GM12865 (cell line): ENCODE data around the gene RTEL1.
"Not testable (repeated sequence)": the region's sequence is repeated elsewhere in the genome, so short reads cannot be mapped to it uniquely, and the experiment has no call there.

Source experiments
- DNase-seq: peaks from one replicate; pipeline ENCODE4 v3.0.0; 2010; ENCODE audit warnings: low read depth
- H3K4me3 ChIP-seq: 2 replicates; pipeline ENCODE4 v1.5.1; 2011; ENCODE audit warnings: mild to moderate bottlenecking, low read depth, low read length, control low read depth
- CTCF ChIP-seq: IDR thresholded peaks from 2 replicates; pipeline ENCODE4 v1.5.1; 2011; ENCODE audit warnings: low read length, control low read depth, low read depth, inconsistent platforms; ENCODE audit not compliant: insufficient read depth; ENCODE audit errors: missing control alignments

The RTEL1 gene

GRCh38 chr20:63708301-63709148 lies 50.4 kb downstream of the RTEL1 start:
- peak; percentile 43 for DNase-seq
- TF ChIP-seq CTCF, result no peak
- H3K4me3 ChIP-seq, result peak overlapping the region; percentile 77

DNA sequence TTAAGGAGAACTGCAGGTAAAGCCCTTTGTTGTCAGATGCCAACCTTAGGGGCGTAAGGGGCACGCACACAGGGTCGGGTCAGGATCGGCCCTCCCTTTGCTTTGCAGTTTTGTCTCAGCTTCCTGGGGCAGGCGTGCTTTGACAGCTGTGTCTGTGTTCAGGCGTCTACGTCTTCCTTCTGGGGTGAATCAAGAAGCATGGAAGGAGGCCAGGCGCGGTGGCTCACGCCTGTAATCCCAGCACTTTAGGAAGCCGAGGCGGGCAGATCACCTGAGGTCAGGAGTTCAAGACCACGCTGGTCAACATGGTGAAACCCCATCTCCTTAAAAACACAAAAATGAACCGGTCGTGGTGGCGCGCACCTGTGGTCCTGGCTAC lies 51.0 kb downstream of the RTEL1 start:
- peak; percentile 4 for DNase-seq
- H3K4me3 ChIP-seq, result peak overlapping the region; percentile 77
- no peak for TF ChIP-seq CTCF

GRCh38 chr20:63711085-63711645 lies 53.1 kb downstream of the RTEL1 start:
- DNase-seq, result no peak
- H3K4me3 ChIP-seq, result no peak overlapping the region
- TF ChIP-seq CTCF, result no peak

DNA sequence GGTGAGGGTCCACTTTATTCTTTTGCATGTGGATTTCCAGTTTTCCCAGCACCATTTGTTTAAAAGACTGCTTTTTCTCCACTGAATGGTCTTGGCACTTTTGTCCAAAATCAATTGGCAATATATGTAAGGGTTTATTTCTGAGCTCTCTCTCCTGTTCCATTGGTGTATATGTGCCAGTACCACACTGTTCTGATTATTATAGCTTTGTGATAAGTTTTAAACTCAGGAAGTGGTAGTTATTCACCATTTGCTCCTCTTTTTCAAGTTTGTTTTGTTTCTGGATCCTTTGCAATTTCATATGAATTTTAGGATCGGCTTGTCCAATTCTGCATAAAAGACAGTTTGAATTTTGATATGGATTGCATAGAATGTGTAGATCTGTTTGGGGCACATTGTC lies 54.1 kb downstream of the RTEL1 start:
- no peak for DNase-seq
- no peak for TF ChIP-seq CTCF
- no peak overlapping the region for H3K4me3 ChIP-seq

DNA sequence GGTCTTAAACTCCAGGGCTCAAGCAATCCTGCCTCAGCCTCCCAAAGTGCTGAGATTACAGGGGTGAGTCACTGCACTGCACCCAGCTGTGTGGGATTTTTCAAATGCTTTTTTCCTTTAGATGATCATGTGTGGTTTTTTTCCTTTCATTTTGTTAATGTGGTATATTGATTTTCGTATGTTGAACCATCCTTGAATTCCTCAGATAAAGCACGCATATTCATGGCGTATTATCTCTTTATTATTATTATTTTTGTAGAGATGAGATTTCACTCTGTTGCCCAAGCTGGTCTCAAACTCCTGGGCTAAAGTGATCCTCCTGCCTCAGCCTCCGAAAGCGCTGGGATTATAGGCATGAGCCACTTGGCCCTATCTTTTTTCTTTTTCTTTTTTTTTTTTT lies 56.7 kb downstream of the RTEL1 start:
- no peak overlapping the region for H3K4me3 ChIP-seq
- DNase-seq, result no peak
- TF ChIP-seq CTCF, result no peak

DNA sequence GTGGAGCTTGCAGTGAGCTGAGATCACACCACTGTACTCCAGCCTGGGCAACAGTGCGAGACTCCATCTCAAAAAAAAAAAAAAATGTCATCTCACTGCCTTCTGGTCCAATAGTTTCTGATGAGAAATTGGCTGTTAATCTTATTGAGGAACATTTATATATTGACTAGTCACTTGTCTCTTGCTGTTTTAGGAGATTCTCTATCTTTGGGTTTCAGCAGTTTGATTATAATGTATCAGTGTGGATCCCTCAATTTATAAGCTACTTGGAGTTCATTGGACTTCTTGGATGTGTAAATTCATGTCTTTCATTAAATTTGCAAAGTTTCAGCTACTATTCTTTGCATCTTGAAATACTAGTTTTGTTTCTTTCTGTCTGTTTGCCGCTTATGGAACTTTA lies 60.9 kb downstream of the RTEL1 start:
- DNase-seq, result no peak
- no peak overlapping the region for H3K4me3 ChIP-seq
- no peak for TF ChIP-seq CTCF

- not testable (repeated sequence) for DNase-seq, H3K4me3 ChIP-seq
Measured at GRCh38 chr20:63722967-63723622, 65.0 kb downstream of the RTEL1 start.

- H3K4me3 ChIP-seq, DNase-seq: not testable (repeated sequence)
Measured at GRCh38 chr20:63730189-63730733, 72.1 kb downstream of the RTEL1 start.
